ENCODE data around the gene SDCCAG8. TPM values are rescaled to one million over a fixed set of nuclear protein-coding genes. Genes with fewer than 3 reads are reported as not detected.

SDCCAG8 gene
- total and polyA plus RNA-seq, 2 of the 8 experiments (the other 6 are each of a cell fraction or from before 2014, with no cell fraction given) = 15.6 to 21.0 TPM

DNA sequence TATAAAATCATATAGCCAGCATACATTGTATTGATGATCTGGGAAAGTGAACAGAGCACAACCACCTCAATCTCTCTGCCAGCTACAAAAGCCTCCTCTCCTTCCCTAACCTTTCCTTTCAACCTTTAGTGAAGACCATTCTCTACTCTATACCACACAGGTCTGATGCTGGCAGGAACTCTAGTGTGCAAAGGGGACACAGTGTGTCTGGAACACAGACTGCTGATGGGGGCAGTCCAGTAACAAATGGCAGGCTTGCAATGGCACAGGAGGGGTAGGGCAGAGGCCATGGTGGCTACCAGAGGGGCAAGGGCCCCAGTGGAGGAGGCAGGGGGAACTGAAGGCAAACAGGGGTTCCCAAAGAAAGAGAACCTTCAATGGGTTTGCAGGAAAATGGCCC is 37.8 kb upstream of the SDCCAG8 start (continued):
- TF ChIP-seq, protein P1, sequence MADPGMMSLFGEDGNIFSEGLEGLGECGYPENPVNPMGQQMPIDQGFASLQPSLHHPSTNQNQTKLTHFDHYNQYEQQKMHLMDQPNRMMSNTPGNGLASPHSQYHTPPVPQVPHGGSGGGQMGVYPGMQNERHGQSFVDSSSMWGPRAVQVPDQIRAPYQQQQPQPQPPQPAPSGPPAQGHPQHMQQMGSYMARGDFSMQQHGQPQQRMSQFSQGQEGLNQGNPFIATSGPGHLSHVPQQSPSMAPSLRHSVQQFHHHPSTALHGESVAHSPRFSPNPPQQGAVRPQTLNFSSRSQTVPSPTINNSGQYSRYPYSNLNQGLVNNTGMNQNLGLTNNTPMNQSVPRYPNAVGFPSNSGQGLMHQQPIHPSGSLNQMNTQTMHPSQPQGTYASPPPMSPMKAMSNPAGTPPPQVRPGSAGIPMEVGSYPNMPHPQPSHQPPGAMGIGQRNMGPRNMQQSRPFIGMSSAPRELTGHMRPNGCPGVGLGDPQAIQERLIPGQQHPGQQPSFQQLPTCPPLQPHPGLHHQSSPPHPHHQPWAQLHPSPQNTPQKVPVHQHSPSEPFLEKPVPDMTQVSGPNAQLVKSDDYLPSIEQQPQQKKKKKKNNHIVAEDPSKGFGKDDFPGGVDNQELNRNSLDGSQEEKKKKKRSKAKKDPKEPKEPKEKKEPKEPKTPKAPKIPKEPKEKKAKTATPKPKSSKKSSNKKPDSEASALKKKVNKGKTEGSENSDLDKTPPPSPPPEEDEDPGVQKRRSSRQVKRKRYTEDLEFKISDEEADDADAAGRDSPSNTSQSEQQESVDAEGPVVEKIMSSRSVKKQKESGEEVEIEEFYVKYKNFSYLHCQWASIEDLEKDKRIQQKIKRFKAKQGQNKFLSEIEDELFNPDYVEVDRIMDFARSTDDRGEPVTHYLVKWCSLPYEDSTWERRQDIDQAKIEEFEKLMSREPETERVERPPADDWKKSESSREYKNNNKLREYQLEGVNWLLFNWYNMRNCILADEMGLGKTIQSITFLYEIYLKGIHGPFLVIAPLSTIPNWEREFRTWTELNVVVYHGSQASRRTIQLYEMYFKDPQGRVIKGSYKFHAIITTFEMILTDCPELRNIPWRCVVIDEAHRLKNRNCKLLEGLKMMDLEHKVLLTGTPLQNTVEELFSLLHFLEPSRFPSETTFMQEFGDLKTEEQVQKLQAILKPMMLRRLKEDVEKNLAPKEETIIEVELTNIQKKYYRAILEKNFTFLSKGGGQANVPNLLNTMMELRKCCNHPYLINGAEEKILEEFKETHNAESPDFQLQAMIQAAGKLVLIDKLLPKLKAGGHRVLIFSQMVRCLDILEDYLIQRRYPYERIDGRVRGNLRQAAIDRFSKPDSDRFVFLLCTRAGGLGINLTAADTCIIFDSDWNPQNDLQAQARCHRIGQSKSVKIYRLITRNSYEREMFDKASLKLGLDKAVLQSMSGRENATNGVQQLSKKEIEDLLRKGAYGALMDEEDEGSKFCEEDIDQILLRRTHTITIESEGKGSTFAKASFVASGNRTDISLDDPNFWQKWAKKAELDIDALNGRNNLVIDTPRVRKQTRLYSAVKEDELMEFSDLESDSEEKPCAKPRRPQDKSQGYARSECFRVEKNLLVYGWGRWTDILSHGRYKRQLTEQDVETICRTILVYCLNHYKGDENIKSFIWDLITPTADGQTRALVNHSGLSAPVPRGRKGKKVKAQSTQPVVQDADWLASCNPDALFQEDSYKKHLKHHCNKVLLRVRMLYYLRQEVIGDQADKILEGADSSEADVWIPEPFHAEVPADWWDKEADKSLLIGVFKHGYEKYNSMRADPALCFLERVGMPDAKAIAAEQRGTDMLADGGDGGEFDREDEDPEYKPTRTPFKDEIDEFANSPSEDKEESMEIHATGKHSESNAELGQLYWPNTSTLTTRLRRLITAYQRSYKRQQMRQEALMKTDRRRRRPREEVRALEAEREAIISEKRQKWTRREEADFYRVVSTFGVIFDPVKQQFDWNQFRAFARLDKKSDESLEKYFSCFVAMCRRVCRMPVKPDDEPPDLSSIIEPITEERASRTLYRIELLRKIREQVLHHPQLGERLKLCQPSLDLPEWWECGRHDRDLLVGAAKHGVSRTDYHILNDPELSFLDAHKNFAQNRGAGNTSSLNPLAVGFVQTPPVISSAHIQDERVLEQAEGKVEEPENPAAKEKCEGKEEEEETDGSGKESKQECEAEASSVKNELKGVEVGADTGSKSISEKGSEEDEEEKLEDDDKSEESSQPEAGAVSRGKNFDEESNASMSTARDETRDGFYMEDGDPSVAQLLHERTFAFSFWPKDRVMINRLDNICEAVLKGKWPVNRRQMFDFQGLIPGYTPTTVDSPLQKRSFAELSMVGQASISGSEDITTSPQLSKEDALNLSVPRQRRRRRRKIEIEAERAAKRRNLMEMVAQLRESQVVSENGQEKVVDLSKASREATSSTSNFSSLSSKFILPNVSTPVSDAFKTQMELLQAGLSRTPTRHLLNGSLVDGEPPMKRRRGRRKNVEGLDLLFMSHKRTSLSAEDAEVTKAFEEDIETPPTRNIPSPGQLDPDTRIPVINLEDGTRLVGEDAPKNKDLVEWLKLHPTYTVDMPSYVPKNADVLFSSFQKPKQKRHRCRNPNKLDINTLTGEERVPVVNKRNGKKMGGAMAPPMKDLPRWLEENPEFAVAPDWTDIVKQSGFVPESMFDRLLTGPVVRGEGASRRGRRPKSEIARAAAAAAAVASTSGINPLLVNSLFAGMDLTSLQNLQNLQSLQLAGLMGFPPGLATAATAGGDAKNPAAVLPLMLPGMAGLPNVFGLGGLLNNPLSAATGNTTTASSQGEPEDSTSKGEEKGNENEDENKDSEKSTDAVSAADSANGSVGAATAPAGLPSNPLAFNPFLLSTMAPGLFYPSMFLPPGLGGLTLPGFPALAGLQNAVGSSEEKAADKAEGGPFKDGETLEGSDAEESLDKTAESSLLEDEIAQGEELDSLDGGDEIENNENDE (IDR thresholded peaks at IDR 0.05; ENCODE audit: insufficient replicate concordance, low read length) = no peak
- TF ChIP-seq CBX5 (IDR thresholded peaks at IDR 0.05; ENCODE audit: low read depth, low read length) (no peak), CREB1 (IDR thresholded peaks at IDR 0.05) (no peak), GABPA (IDR thresholded peaks at IDR 0.05; ENCODE audit: borderline replicate concordance, insufficient read depth, low read length) (no peak), TAF7 (optimal IDR thresholded peaks at IDR 0.05; ENCODE audit: borderline replicate concordance, low read depth, low read length) (no peak), NRF1 (IDR thresholded peaks at IDR 0.05; ENCODE audit: low read depth, low read length) (no peak), SAP30 (IDR thresholded peaks at IDR 0.05; ENCODE audit: insufficient read depth, insufficient replicate concordance, low read length) (no peak), CHD2 (IDR thresholded peaks at IDR 0.05; ENCODE audit: low read length) (no peak), GTF2F1 (IDR thresholded peaks at IDR 0.05; ENCODE audit: borderline replicate concordance, low read depth, low read length) (no peak)
- TF ChIP-seq, protein P2, sequence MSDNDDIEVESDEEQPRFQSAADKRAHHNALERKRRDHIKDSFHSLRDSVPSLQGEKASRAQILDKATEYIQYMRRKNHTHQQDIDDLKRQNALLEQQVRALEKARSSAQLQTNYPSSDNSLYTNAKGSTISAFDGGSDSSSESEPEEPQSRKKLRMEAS (IDR thresholded peaks at IDR 0.05) = no peak
- TF ChIP-seq, protein P3, sequence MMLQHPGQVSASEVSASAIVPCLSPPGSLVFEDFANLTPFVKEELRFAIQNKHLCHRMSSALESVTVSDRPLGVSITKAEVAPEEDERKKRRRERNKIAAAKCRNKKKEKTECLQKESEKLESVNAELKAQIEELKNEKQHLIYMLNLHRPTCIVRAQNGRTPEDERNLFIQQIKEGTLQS (IDR thresholded peaks at IDR 0.05; ENCODE audit: insufficient read depth, low read depth, low read length) = no peak

Data from H1 (cell line).